H4 (cell line): Measurements from ENCODE around the gene SLIT3. TPM values are rescaled to one million over a fixed set of nuclear protein-coding genes. Genes with fewer than 3 reads are reported as not detected.
A peak's percentile ranks its signal among the peaks of the same experiment; 100 is the strongest.

Experiments used
- DNase-seq: peaks from one replicate; pipeline ENCODE4 v3.0.0-alpha.2; 2015; ENCODE audit warnings: low spot score
- total RNA-seq: library from RNA; depleted of rRNA; stranded (reverse); fragments of >200 nt; shearing (Covaris generic); gene quantifications from 2 replicates; pipeline ENCODE4 v1.2.3, GENCODE V29; 2014

SLIT3 gene
- total RNA-seq, 1 experiment from 2014 or later: 0.58 TPM

GRCh38 chr5:168967882-168968620 lies 332.9 kb downstream of the SLIT3 start:
- DNase-seq: no peak

GRCh38 chr5:168965638-168966037 lies 335.3 kb downstream of the SLIT3 start:
- no peak for DNase-seq

- no peak for DNase-seq
Measured at GRCh38 chr5:168964182-168964581, 336.8 kb downstream of the SLIT3 start.

GRCh38 chr5:168962306-168962705 lies 338.6 kb downstream of the SLIT3 start:
- DNase-seq: no peak

GRCh38 chr5:168961681-168962080 lies 339.3 kb downstream of the SLIT3 start:
- no peak for DNase-seq

- no peak for DNase-seq
Measured at GRCh38 chr5:168960497-168960896, 340.4 kb downstream of the SLIT3 start.

GRCh38 chr5:168953351-168953750 lies 347.6 kb downstream of the SLIT3 start:
- DNase-seq: no peak

- no peak for DNase-seq
Measured at GRCh38 chr5:168952196-168952595, 348.7 kb downstream of the SLIT3 start.

- DNase-seq: no peak
Measured at GRCh38 chr5:168951769-168952168, 349.2 kb downstream of the SLIT3 start.

GRCh38 chr5:168951356-168951755 lies 349.6 kb downstream of the SLIT3 start:
- DNase-seq: peak; percentile 22

- no peak for DNase-seq
Measured at GRCh38 chr5:168950241-168950951, 350.5 kb downstream of the SLIT3 start.

GRCh38 chr5:168948746-168949145 lies 352.2 kb downstream of the SLIT3 start:
- no peak for DNase-seq

- DNase-seq: peak; percentile 52
Measured at GRCh38 chr5:168947212-168947868, 353.6 kb downstream of the SLIT3 start.

- no peak for DNase-seq
Measured at GRCh38 chr5:168946363-168946762, 354.6 kb downstream of the SLIT3 start.

GRCh38 chr5:168944004-168944403 lies 356.9 kb downstream of the SLIT3 start:
- no peak for DNase-seq

GRCh38 chr5:168943091-168943884 lies 357.7 kb downstream of the SLIT3 start:
- no peak for DNase-seq

- DNase-seq: peak; percentile 16
Measured at GRCh38 chr5:168941901-168942300, 359.0 kb downstream of the SLIT3 start.

- no peak for DNase-seq
Measured at GRCh38 chr5:168940712-168941111, 360.2 kb downstream of the SLIT3 start.

GRCh38 chr5:168939887-168940544 lies 360.9 kb downstream of the SLIT3 start:
- DNase-seq: no peak

GRCh38 chr5:168939156-168939800 lies 361.7 kb downstream of the SLIT3 start:
- DNase-seq: no peak

GRCh38 chr5:168936511-168936910 lies 364.4 kb downstream of the SLIT3 start:
- DNase-seq: no peak
